ENCODE measurements around the gene NFKBIL1. TPM values are rescaled to one million over a fixed set of nuclear protein-coding genes. Genes with fewer than 3 reads are reported as not detected.

The NFKBIL1 gene
- total and polyA plus RNA-seq, 9 of the 15 experiments (the other 6 are each of a cell fraction or from before 2014, with no cell fraction given): 0.49 to 33.1 (median 7.6) TPM

- TF ChIP-seq CBX8 (IDR thresholded peaks at IDR 0.05; ENCODE audit: borderline replicate concordance, extremely low read depth, low read depth, low read length, poor library complexity, severe bottlenecking) (no peak), MED1 (CRISPR knock-in tag; IDR thresholded peaks at IDR 0.05; ENCODE audit: borderline replicate concordance) (no peak), PRDM10 (IDR thresholded peaks at IDR 0.05; ENCODE audit: partially characterized antibody) (no peak), ZBTB17 (CRISPR knock-in tag; IDR thresholded peaks at IDR 0.05) (no peak), GTF2F1 (IDR thresholded peaks at IDR 0.05; ENCODE audit: low read depth, low read length) (no peak), HDAC6 (IDR thresholded peaks at IDR 0.05; ENCODE audit: low read depth, low read length) (no peak), ZNF23 (CRISPR knock-in tag; IDR thresholded peaks at IDR 0.05) (no peak), THRA (IDR thresholded peaks at IDR 0.05) (no peak)
Observed at GRCh38 chr6:31558631-31559500, 11.5 kb downstream of the NFKBIL1 start (continued).
